Lower leg skin (tissue), 3 donors: ENCODE measurements around the gene FZD8.

Source experiments
- POLR2A ChIP-seq, 2 donors: fragments of 450-650 bp; IDR thresholded peaks; one replicate each; pipeline ENCODE4 v1.6.1; 2016 to 2017; ENCODE audit warnings: antibody characterized with exemption in 2 of 2, mild to moderate bottlenecking in 1 of 2, moderate library complexity in 1 of 2
- TF ChIP-seq, protein P1 (sequence below), 3 donors: fragments of 450-650 bp; IDR thresholded peaks; one replicate each; pipeline ENCODE4 v1.5.1; 2016; ENCODE audit warnings: antibody characterized with exemption in 3 of 3, mild to moderate bottlenecking in 3 of 3, moderate library complexity in 2 of 3

DNA sequence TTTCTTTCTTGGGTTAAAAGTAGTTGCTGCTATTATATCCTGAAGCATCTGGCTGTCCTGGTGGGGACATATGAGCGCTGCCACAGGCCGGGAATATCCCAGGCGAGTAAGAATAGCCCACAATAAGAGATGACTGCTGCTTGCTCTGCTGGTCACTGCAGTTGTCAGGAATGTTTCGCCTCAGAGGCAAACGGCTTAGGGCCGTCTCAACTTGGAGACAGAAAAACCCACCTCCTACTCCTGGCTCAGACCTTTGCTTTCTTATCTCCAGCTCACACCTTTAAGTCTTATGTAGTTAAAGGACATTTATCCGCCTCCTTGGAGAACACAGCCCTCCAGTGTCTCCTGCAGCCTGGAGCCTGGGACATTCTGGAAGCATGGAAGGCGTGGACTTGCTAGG is 36.9 kb downstream of the FZD8 start, which contains the start of gene GJD4:
- TF ChIP-seq, protein P1, sequence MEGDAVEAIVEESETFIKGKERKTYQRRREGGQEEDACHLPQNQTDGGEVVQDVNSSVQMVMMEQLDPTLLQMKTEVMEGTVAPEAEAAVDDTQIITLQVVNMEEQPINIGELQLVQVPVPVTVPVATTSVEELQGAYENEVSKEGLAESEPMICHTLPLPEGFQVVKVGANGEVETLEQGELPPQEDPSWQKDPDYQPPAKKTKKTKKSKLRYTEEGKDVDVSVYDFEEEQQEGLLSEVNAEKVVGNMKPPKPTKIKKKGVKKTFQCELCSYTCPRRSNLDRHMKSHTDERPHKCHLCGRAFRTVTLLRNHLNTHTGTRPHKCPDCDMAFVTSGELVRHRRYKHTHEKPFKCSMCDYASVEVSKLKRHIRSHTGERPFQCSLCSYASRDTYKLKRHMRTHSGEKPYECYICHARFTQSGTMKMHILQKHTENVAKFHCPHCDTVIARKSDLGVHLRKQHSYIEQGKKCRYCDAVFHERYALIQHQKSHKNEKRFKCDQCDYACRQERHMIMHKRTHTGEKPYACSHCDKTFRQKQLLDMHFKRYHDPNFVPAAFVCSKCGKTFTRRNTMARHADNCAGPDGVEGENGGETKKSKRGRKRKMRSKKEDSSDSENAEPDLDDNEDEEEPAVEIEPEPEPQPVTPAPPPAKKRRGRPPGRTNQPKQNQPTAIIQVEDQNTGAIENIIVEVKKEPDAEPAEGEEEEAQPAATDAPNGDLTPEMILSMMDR (IDR thresholded peaks at IDR 0.05) = no peak
- TF ChIP-seq POLR2A (IDR thresholded peaks at IDR 0.05) = no peak
